GM12892 (cell line): ENCODE data around the gene PMEPA1.

Experiments used
- POLR2A ChIP-seq: IDR thresholded peaks from 2 replicates; pipeline ENCODE4 v1.6.1; 2011; ENCODE audit warnings: low read depth, low read length, control low read depth
- POLR2AphosphoS5 ChIP-seq: IDR thresholded peaks from 2 replicates; pipeline ENCODE4 v1.6.1; 2011; ENCODE audit warnings: low read depth, low read length, control low read depth
- TAF1 ChIP-seq: IDR thresholded peaks from 2 replicates; pipeline ENCODE4 v1.6.1; 2011; ENCODE audit warnings: low read depth, mild to moderate bottlenecking, control low read depth, low read length, borderline replicate concordance

- TF ChIP-seq POLR2A = no peak
- no peak for TF ChIP-seq TAF1
- no peak for TF ChIP-seq POLR2AphosphoS5
These were observed 83.8 kb downstream of the PMEPA1 start for GRCh38 chr20:57625978-57626377.
